ENCODE measurements around the gene SLBP. TPM values are rescaled to one million over a fixed set of nuclear protein-coding genes. Genes with fewer than 3 reads are reported as not detected.

SLBP gene
- total and polyA plus RNA-seq, 2 donors (not counting 1 experiment from before 2014, with no cell fraction given), result 49.7 to 108 TPM

GRCh38 chr4:1721003-1721665, 9.0 kb upstream of the SLBP start, which contains the start of the genes TACC3 and TMEM129:
Gene TACC3 (plus strand): TSS chr4:1721521. CDS start chr4:1723422, 1,901 bp downstream.
Gene TMEM129 (minus strand): TSS chr4:1721323. CDS start chr4:1720837, 486 bp downstream.
- no peaks in the 10 kb centered on the region for H4K20me1 ChIP-seq (ENCODE audit: control insufficient read depth, extremely low read depth, insufficient read depth, low read length)
- H3K36me3 ChIP-seq (ENCODE audit: control insufficient read depth, insufficient read depth, low read length), result peaks cover 18% of the 10 kb centered on the region
- no peaks in the 10 kb centered on the region for H3K9me3 ChIP-seq (ENCODE audit: control insufficient read depth, insufficient read depth, low read depth, low read length)
- no peak for TF ChIP-seq EZH2 (IDR thresholded peaks at IDR 0.05; ENCODE audit: low read length, missing control alignments)
- peaks cover 71% of the 10 kb centered on the region for H3K79me2 ChIP-seq (ENCODE audit: control insufficient read depth, insufficient read depth, low read length)
- peak within 1 kb of the TSS; percentile 85 for H2AFZ ChIP-seq (ENCODE audit: low read length)
- H3K27ac ChIP-seq (ENCODE audit: insufficient read depth, low read length), result peak within 1 kb of the TSS; percentile 78
- peaks cover 16% of the 10 kb centered on the region for H3K4me1 ChIP-seq (ENCODE audit: control insufficient read depth, extremely low read depth, insufficient read depth, low read length)
- peak within 1 kb of the TSS; percentile 76 to 82 (median 78) for H3K4me3 ChIP-seq (replicated peaks in 1 of 4; ENCODE audit: control extremely low read depth in 1 of 4, insufficient read depth in 1 of 4, low read depth in 3 of 4, low read length in 4 of 4)
- DNase-seq (ENCODE audit: low read depth in 2 of 2), result peak; percentile 85 to 93
- H3K4me2 ChIP-seq (ENCODE audit: extremely low read depth, insufficient read depth, low read length), result peak within 1 kb of the TSS; percentile 95
- H3K9ac ChIP-seq (ENCODE audit: insufficient read depth, low read length), result peak within 1 kb of the TSS; percentile 84
- H3K27me3 ChIP-seq (ENCODE audit: control insufficient read depth, insufficient read depth, low read length), result no peaks in the 10 kb centered on the region

DNA sequence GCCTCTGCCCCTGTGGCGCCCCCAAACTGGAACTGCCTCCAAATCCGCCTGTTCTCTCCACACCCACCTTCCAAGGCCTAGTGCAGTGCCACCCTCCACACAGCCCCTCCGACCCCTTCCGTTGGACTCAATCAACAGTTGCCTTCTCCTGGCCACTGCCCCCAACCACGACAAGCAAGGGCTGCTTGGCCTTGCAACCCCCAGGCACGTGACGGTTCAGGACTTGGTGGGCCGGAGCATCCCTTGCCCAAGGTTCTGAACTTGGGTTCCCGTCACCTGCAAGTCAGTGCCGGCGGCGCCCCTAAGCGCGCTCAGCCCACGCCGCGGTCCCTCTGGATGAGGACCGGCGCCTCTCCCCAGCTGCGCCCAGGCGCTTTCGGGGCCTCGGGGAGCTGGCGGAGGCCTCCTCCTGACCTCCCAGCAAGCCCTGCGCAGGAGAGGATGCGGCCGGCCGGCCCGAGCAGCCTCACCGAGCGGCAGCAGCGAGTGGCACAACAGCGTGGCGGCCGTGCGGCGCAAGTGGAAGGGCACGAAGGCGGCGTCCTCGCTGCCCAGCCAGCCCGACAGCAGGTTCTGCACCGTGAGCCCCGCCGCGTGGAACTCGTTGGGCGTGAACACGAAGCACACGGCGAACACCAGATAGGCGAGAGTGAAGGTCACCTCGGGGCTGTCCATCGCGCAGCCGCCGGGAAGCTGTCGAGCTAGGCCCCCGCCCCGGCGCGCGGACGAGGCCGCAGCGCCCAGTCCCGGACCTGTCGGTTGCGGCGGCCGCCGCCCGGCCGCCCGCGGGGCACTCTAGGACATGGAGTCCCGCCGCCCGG, 8.3 kb upstream of the SLBP start:
- Histone ChIP-seq H3K27me3 (ENCODE audit: control insufficient read depth, insufficient read depth, low read length) (no peaks in the 10 kb centered on the region), H4K20me1 (ENCODE audit: control insufficient read depth, extremely low read depth, insufficient read depth, low read length) (no peaks in the 10 kb centered on the region), H3K36me3 (ENCODE audit: control insufficient read depth, insufficient read depth, low read length) (peaks cover 16% of the 10 kb centered on the region), H3K27ac (ENCODE audit: insufficient read depth, low read length) (peak overlapping the region; percentile 78), H3K4me3 (replicated peaks in 1 of 4; ENCODE audit: control extremely low read depth in 1 of 4, insufficient read depth in 1 of 4, low read depth in 3 of 4, low read length in 4 of 4) (peak overlapping the region; percentile 76 to 82 (median 78)), H2AFZ (ENCODE audit: low read length) (peak overlapping the region; percentile 85), H3K79me2 (ENCODE audit: control insufficient read depth, insufficient read depth, low read length) (peaks cover 66% of the 10 kb centered on the region), H3K9me3 (ENCODE audit: control insufficient read depth, insufficient read depth, low read depth, low read length) (no peaks in the 10 kb centered on the region), H3K4me2 (ENCODE audit: extremely low read depth, insufficient read depth, low read length) (peak overlapping the region; percentile 94), H3K4me1 (ENCODE audit: control insufficient read depth, extremely low read depth, insufficient read depth, low read length) (peaks cover 16% of the 10 kb centered on the region), H3K9ac (ENCODE audit: insufficient read depth, low read length) (peak overlapping the region; percentile 84)
- TF ChIP-seq, protein P1, sequence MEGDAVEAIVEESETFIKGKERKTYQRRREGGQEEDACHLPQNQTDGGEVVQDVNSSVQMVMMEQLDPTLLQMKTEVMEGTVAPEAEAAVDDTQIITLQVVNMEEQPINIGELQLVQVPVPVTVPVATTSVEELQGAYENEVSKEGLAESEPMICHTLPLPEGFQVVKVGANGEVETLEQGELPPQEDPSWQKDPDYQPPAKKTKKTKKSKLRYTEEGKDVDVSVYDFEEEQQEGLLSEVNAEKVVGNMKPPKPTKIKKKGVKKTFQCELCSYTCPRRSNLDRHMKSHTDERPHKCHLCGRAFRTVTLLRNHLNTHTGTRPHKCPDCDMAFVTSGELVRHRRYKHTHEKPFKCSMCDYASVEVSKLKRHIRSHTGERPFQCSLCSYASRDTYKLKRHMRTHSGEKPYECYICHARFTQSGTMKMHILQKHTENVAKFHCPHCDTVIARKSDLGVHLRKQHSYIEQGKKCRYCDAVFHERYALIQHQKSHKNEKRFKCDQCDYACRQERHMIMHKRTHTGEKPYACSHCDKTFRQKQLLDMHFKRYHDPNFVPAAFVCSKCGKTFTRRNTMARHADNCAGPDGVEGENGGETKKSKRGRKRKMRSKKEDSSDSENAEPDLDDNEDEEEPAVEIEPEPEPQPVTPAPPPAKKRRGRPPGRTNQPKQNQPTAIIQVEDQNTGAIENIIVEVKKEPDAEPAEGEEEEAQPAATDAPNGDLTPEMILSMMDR (conservative IDR thresholded peaks at IDR 0.05 in 1 of 2, IDR thresholded peaks at IDR 0.05 in 1 of 2; ENCODE audit: low read depth in 1 of 2, low read length in 2 of 2), result no peak
- TF ChIP-seq EZH2 (IDR thresholded peaks at IDR 0.05; ENCODE audit: low read length, missing control alignments), result no peak
- peak; percentile 42 to 47 for DNase-seq (ENCODE audit: low read depth in 2 of 2)

DNA sequence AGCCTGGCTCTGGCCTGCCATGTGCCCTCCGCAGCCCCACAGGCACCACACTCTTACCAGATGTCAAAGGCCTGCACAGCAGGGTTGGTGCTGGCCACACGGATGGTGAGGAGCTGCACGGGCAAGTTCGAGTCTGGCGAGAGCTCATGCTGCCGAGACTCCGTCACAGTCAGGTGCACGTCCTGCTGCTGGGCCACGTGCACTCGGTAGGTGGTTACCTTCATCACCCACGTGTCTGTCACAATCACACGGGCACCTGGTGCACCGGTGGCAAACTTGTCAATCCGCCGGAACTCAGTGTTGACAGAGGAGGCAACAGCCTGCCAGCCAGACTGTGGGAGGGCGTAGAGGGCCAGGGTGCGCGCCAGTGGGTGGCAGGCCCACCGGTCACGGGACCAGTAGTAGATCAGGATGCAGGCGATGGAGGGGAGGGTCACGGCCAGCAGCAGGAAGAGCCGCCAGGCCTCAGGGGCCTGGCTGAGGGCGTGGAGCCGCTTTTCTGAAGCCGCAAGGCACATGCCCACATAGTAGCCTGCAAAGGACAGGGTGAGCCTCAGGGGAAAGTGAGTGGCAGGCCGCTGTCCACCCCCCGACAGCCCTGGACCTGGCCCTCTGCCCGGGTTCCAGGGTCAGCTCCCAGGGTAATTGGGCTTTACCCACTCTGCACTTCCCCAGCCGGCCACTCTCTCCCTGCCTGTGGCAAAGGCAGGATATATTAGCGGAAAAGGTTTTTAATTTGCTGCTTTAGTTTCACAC, 6.2 kb upstream of the SLBP start:
- Histone ChIP-seq H3K79me2 (ENCODE audit: control insufficient read depth, insufficient read depth, low read length) (peaks cover 54% of the 10 kb centered on the region), H3K4me1 (ENCODE audit: control insufficient read depth, extremely low read depth, insufficient read depth, low read length) (peaks cover 16% of the 10 kb centered on the region), H3K9ac (ENCODE audit: insufficient read depth, low read length) (no peak overlapping the region), H3K4me2 (ENCODE audit: extremely low read depth, insufficient read depth, low read length) (no peak overlapping the region), H3K9me3 (ENCODE audit: control insufficient read depth, insufficient read depth, low read depth, low read length) (no peaks in the 10 kb centered on the region), H3K27ac (ENCODE audit: insufficient read depth, low read length) (no peak overlapping the region), H3K4me3 (replicated peaks in 1 of 4; ENCODE audit: control extremely low read depth in 1 of 4, insufficient read depth in 1 of 4, low read depth in 3 of 4, low read length in 4 of 4) (no peak overlapping the region), H2AFZ (ENCODE audit: low read length) (no peak overlapping the region), H4K20me1 (ENCODE audit: control insufficient read depth, extremely low read depth, insufficient read depth, low read length) (no peaks in the 10 kb centered on the region), H3K27me3 (ENCODE audit: control insufficient read depth, insufficient read depth, low read length) (no peaks in the 10 kb centered on the region), H3K36me3 (ENCODE audit: control insufficient read depth, insufficient read depth, low read length) (peaks cover 14% of the 10 kb centered on the region)
- DNase-seq (ENCODE audit: low read depth in 2 of 2), result no peak
- no peak for TF ChIP-seq EZH2 (IDR thresholded peaks at IDR 0.05; ENCODE audit: low read length, missing control alignments)
- TF ChIP-seq, protein P1 (conservative IDR thresholded peaks at IDR 0.05 in 1 of 2, IDR thresholded peaks at IDR 0.05 in 1 of 2; ENCODE audit: low read depth in 1 of 2, low read length in 2 of 2), result no peak

Measured in fibroblast of lung (primary cell).